GM12892 (cell line): ENCODE data around the gene LIPG.
"Not testable (repeated sequence)": the region's sequence is repeated elsewhere in the genome, so short reads cannot be mapped to it uniquely, and the experiment has no call there.

Experiments
- DNase-seq: peaks from one replicate; pipeline ENCODE4 v3.0.0; 2011; ENCODE audit not compliant: insufficient read length
- FAIRE-seq: peaks from 2 replicates; lab custom pipeline; 2011; peaks lifted over from hg19 to GRCh38; lab: Jason Lieb, UNC
- POLR2A ChIP-seq: IDR thresholded peaks from 2 replicates; pipeline ENCODE4 v1.6.1; 2011; ENCODE audit warnings: low read depth, low read length, control low read depth
- POLR2AphosphoS5 ChIP-seq: IDR thresholded peaks from 2 replicates; pipeline ENCODE4 v1.6.1; 2011; ENCODE audit warnings: low read depth, low read length, control low read depth
- TAF1 ChIP-seq: IDR thresholded peaks from 2 replicates; pipeline ENCODE4 v1.6.1; 2011; ENCODE audit warnings: low read depth, mild to moderate bottlenecking, control low read depth, low read length, borderline replicate concordance

LIPG gene

DNA sequence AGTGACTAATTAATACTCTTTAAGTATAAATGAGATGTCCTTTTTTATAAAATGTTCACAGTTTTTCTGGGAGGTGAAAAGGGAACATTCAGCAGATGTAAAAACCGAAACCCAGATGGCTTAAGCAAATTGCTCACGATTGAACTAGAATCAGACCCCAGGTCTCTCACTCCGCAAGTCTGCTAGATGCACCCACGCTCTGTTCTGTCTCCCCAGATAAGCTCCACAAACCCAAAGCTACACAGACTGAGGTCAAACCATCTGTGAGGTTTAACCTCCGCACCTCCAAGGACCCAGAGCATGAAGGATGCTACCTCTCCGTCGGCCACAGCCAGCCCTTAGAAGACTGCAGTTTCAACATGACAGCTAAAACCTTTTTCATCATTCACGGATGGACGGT is 3.2 kb downstream of the LIPG start:
- FAIRE-seq (no peak), DNase-seq (no peak)
- TF ChIP-seq TAF1, result no peak
- no peak for TF ChIP-seq POLR2AphosphoS5

- DNase-seq, result no peak
- TF ChIP-seq POLR2A (no peak), TAF1 (no peak), POLR2AphosphoS5 (no peak)
- no peak for FAIRE-seq
These were observed 3.8 kb downstream of the LIPG start for GRCh38 chr18:49565612-49566011.

DNA sequence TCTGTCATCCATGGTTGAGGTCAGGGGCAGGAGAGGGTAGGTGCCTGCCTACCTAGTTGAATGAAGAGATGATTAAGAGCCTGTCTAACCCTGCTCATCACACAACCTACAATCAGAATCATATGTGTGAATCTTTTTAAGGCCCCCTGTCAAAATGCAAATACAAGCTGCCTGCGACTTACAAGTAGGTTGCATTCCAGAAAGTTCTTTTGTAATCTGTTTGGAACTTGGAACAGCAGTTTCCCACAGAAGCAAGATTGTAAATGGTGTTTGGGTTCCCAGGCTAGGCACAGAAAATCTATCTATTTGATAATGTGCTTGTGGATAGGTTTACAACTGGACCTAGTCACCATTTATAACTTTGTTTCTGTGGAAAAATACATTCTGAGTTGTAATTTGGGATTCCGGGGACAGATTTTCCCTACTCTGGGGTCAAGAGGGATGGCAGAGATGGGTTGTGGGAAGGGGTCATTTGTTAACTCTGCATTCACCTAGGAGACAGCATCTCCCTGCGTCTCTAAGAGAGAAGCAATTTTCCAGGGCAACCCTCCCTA is 4.4 kb downstream of the LIPG start:
- FAIRE-seq (no peak), DNase-seq (no peak)
- TF ChIP-seq POLR2A, result no peak
- no peak for TF ChIP-seq POLR2AphosphoS5
- TF ChIP-seq TAF1, result no peak

GRCh38 chr18:49566985-49567384 is 5.1 kb downstream of the LIPG start:
- no peak for FAIRE-seq
- DNase-seq, result no peak
- TF ChIP-seq POLR2AphosphoS5 (no peak), TAF1 (no peak), POLR2A (no peak)

GRCh38 chr18:49569724-49570123 is 7.9 kb downstream of the LIPG start:
- no peak for FAIRE-seq
- TF ChIP-seq POLR2A (no peak), TAF1 (no peak), POLR2AphosphoS5 (no peak)

GRCh38 chr18:49570836-49571235 is 9.0 kb downstream of the LIPG start:
- DNase-seq (no peak), FAIRE-seq (no peak)
- TF ChIP-seq POLR2AphosphoS5 (no peak), POLR2A (no peak), TAF1 (no peak)

More at GRCh38 chr18:49569724-49570123, 7.9 kb downstream of the LIPG start:
- DNase-seq, result no peak

- DNase-seq (no peak), FAIRE-seq (no peak)
- TF ChIP-seq POLR2A (no peak), TAF1 (no peak), POLR2AphosphoS5 (no peak)
These were observed 10.9 kb downstream of the LIPG start for GRCh38 chr18:49572611-49573345.

DNA sequence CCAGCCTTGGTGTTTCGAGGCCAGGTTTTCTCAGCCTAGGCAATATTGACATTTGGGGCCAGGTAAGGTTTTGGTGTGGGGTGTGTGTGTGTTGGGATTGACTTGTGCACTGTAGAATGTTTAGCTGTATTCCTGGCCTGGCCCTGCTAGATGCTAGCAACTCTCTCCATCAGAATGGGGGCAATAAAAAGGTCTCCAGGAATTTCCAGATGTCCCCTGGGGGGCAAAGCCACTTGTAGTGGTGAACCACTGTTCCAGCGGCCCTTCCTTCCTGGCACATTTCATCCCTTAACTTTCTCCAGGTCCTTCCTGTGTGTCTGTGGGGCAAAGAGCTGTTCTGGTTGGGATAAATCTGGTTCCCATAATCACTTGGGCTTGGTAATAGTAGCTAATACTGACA is 12.0 kb downstream of the LIPG start:
- DNase-seq, result no peak
- TF ChIP-seq POLR2AphosphoS5 (no peak), POLR2A (no peak), TAF1 (no peak)
- no peak for FAIRE-seq

GRCh38 chr18:49579041-49579440 is 17.2 kb downstream of the LIPG start:
- FAIRE-seq, DNase-seq: not testable (repeated sequence)

- not testable (repeated sequence) for FAIRE-seq, DNase-seq
These were observed 17.7 kb downstream of the LIPG start for GRCh38 chr18:49579583-49579982.

DNA sequence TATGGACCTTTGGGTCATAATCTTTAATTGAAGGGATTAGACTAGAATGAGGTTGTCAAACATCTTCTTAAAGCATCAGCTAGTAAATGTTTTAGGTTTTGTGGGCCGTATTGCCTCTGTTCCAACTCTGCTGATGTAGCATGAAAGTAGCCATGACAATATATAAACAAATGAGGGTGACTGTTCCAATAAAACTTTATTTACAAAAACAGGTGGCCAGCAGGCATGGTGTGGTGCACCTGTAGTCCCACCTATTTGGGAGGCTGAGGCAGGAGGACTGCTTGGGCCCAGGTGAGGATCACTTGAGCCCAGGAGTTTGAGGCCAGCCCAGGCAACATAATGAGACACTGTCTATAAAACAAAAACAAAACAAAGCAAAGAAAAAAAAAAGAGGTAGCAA is 18.4 kb downstream of the LIPG start:
- TF ChIP-seq TAF1 (no peak), POLR2AphosphoS5 (no peak)
- DNase-seq (no peak), FAIRE-seq (no peak)

DNA sequence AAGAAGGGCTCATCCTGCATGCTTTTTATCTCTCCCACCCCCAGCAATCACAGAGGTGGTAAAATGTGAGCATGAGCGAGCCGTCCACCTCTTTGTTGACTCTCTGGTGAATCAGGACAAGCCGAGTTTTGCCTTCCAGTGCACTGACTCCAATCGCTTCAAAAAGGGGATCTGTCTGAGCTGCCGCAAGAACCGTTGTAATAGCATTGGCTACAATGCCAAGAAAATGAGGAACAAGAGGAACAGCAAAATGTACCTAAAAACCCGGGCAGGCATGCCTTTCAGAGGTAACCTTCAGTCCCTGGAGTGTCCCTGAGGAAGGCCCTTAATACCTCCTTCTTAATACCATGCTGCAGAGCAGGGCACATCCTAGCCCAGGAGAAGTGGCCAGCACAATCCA is 19.5 kb downstream of the LIPG start:
- TF ChIP-seq POLR2AphosphoS5, result no peak
- TF ChIP-seq POLR2A, result no peak
- TF ChIP-seq TAF1, result no peak
- FAIRE-seq, result no peak
- DNase-seq, result no peak

- no peak for TF ChIP-seq POLR2A
- no peak for TF ChIP-seq TAF1
- no peak for TF ChIP-seq POLR2AphosphoS5
These were observed 20.7 kb downstream of the LIPG start for GRCh38 chr18:49582579-49582978.

More at GRCh38 chr18:49582579-49582978, 20.7 kb downstream of the LIPG start:
- FAIRE-seq (no peak), DNase-seq (no peak)
